ENCODE measurements around the gene WASF2. TPM values are rescaled to one million over a fixed set of nuclear protein-coding genes. Genes with fewer than 3 reads are reported as not detected.
"Not testable (repeated sequence)": the region's sequence is repeated elsewhere in the genome, so short reads cannot be mapped to it uniquely, and the experiment has no call there.

Gene WASF2
- total RNA-seq, 1 donor = 33.0 TPM

DNA sequence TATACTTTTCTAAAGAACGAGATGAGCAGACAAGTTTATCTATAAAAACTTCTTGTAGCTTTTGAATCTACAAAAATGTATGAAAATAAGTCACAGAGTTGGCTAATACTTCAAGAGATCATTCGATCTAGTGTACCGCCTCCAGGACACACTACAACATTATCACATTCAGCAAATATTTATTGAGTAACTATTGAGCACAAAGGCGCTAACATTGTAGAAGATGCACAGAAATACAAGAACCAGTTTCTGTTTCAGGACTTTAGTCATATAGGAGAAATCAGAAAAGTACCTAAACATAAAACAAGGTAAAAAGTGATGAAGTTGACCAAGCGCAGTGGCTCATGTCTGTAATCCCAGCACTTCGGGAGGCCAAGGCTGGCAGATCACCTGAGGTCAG, 20.6 kb downstream of the WASF2 start:
- no peak for DNase-seq (ENCODE audit: low read depth)
- TF ChIP-seq, protein P1, sequence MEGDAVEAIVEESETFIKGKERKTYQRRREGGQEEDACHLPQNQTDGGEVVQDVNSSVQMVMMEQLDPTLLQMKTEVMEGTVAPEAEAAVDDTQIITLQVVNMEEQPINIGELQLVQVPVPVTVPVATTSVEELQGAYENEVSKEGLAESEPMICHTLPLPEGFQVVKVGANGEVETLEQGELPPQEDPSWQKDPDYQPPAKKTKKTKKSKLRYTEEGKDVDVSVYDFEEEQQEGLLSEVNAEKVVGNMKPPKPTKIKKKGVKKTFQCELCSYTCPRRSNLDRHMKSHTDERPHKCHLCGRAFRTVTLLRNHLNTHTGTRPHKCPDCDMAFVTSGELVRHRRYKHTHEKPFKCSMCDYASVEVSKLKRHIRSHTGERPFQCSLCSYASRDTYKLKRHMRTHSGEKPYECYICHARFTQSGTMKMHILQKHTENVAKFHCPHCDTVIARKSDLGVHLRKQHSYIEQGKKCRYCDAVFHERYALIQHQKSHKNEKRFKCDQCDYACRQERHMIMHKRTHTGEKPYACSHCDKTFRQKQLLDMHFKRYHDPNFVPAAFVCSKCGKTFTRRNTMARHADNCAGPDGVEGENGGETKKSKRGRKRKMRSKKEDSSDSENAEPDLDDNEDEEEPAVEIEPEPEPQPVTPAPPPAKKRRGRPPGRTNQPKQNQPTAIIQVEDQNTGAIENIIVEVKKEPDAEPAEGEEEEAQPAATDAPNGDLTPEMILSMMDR (IDR thresholded peaks at IDR 0.05; ENCODE audit: insufficient read depth, low read length) = no peak
- no peak overlapping the region for H3K4me3 ChIP-seq (ENCODE audit: low read depth, low read length)

DNA sequence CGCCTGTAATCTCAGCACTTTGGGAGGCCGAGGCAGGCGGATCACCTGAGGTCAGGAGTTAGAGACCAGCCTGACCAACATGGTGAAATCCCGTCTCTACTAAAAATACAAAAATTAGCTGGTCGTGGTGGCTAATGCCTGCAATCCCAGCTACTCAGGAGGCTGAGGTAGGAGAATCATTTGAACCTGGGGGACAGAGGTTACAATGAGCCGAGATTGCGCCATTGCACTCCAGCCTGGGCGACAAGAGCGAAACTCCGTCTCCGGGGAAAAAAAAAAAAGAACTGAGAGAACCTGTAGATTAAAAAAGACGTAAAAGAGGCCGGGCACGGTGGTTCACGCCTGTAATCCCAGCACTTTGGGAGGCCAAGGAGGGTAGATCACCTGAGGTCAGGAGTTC, 21.6 kb downstream of the WASF2 start:
- not testable (repeated sequence) for DNase-seq (ENCODE audit: low read depth); H3K4me3 ChIP-seq (ENCODE audit: low read depth, low read length)

DNA sequence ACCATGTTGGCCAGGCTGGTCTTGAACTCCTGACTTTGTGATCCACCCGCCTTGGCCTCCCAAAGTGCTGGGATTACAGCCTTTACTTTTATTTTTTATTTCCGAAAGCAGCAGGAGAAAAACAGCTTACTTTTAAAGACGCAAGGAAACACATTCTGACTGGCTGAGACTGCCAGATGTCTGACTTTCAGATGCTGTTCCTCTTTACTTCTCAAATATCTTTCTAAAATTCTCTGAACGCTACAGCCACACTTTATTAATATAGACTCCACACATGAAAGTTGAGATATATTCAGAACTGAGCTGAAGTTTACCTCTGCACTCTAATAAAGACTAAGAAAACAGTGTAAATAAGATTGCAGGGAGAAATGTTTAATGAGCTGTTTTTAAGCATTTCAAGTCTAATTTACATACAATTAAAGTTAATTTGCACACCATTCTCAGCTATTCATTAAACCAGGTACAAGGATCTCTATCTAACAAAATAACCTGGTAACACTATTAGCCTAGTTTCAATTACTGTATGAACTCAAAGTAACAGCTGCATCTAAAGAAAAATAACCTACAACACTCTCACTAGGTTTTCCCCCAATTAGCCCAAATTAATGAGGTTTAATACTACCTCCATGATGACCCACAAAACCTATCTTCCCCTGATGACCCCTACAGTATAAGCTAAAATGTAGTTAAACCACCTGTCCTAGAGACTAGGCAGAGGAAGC, 24.9 kb downstream of the WASF2 start:
- no peak overlapping the region for H3K4me3 ChIP-seq (ENCODE audit: low read depth, low read length)

DNA sequence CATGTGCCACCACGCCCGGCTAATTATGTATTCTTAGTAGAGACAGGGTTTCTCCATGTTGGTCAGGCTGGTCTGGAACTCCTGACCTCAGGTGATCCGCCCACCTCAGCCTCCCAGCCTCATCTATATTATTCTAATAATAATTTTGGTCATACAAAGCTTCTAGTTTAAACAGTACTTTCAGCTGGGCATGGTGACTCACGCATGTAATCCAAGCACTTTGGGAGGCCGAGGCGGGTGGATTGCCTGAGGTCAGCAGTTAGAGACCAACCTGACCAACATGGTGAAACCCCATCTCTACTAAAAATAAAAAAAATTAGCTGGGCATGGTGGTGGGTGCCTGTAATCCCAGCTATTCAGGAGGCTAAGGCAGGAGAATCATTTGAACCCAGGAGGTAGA, 26.1 kb downstream of the WASF2 start:
- not testable (repeated sequence) for DNase-seq (ENCODE audit: low read depth); H3K4me3 ChIP-seq (ENCODE audit: low read depth, low read length)

More for the DNA sequence above, 24.9 kb downstream of the WASF2 start:
- TF ChIP-seq, protein P1 (IDR thresholded peaks at IDR 0.05; ENCODE audit: insufficient read depth, low read length) = no peak
- DNase-seq (ENCODE audit: low read depth) = no peak

DNA sequence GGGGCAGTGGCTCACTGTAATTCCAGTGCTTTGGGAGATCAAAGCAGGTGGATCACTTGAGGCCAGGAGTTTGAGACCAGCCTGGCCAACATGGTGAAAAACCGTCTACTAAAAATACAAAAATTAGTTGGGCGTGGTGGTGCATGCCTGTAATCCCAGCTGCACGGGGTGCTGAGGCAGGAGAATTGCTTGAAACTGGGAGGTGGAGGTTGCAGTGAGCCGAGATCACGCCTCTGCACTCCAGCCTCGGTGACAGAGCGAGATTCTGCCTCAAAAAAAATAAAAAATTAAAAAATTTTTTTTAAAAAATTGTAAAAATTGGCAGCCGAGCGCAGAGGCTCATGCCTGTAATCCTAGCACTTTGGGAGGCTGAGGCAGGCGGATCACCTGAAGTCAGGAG, 31.4 kb downstream of the WASF2 start:
- DNase-seq (ENCODE audit: low read depth); H3K4me3 ChIP-seq (ENCODE audit: low read depth, low read length): not testable (repeated sequence)

DNA sequence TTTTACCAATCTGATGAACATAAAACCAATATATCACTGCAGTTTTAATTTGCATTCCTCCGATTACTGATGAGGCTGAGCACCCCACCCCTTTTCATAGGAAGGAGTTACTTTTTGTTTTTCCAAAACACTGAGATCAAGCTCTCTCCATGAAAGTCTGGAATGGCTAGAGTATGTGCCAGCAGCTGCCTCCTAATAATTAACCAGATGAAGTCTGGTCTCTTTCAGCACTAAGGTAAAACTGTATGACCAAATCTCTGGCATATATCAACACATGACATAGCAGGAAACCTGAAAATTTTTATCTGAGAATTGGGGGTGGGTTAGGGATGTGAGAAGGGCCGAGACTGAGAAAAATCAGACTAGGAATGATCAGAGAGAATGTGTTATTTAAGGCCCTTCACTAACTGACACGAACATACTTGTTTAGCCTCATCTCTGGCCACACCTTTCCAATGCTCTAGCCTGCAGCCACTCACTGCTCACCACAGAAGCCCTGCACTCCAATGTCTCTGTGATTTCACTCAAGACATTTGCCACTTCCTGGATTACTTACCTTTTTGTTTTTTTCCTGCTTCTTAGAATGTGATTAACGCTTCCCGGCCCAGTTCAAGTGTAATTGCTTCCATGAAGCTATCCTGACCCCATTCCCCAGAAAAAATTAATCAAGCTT, 34.7 kb downstream of the WASF2 start:
- DNase-seq (ENCODE audit: low read depth) = no peak
- no peak overlapping the region for H3K4me3 ChIP-seq (ENCODE audit: low read depth, low read length)
- TF ChIP-seq, protein P1 (IDR thresholded peaks at IDR 0.05; ENCODE audit: insufficient read depth, low read length) = no peak

DNA sequence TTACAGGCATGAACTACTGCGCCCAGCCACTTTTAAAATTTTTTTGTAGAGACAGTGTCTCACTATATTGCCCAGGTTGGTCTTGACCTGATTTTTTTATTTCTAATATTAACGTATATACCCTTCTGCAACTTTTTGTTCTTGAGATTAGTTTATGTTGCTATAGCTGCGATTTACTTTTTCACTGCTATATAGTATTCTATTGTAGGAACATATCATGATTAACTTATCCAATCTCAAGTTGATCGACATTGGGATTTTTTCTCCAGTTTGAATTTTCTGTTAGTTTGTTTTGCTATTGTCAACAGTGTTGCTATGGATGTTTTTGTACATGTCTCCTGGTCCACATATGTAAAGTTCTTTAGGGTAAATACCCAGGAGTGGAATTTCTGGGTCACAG, 35.4 kb downstream of the WASF2 start:
- H3K4me3 ChIP-seq (ENCODE audit: low read depth, low read length) = no peak overlapping the region
- TF ChIP-seq, protein P1 (IDR thresholded peaks at IDR 0.05; ENCODE audit: insufficient read depth, low read length) = no peak
- no peak for DNase-seq (ENCODE audit: low read depth)

DNA sequence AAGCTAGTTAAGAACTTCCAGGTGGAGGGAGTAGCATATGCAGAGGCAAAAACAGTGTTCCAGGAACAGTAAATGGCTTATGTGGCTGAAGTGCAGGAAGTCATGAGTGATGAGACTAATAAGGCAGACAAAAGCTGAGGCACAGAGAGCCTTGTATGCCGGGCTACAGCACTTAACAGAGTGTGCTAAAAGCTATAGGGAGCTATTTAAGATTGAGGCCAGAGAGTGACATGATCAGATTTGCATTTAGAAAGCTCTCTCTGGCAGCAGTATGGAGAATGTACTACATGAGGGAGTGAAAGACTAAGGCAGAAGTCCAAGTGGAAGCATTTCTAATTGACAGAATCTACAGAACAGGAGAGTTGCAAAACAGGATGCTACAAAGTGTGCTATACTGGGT, 38.6 kb downstream of the WASF2 start:
- H3K4me3 ChIP-seq (ENCODE audit: low read depth, low read length) = no peak overlapping the region
- TF ChIP-seq, protein P1 (IDR thresholded peaks at IDR 0.05; ENCODE audit: insufficient read depth, low read length) = no peak
- no peak for DNase-seq (ENCODE audit: low read depth)
